ENCODE measurements around the gene CCDC174.
"Not testable (repeated sequence)": the region's sequence is repeated elsewhere in the genome, so short reads cannot be mapped to it uniquely, and the experiment has no call there.

The CCDC174 gene

GRCh38 chr3:14652360-14652907 lies 872 bp downstream of the CCDC174 start:
- not testable (repeated sequence) for DNase-seq (ENCODE audit: low read depth, low spot score)

- no peak for DNase-seq (ENCODE audit: low read depth, low spot score)
These were observed 6.0 kb downstream of the CCDC174 start for GRCh38 chr3:14657579-14657978.

GRCh38 chr3:14658978-14659377 lies 7.4 kb downstream of the CCDC174 start:
- no peak for DNase-seq (ENCODE audit: low read depth, low spot score)

GRCh38 chr3:14660942-14661341 lies 9.4 kb downstream of the CCDC174 start:
- no peak for DNase-seq (ENCODE audit: low read depth, low spot score)

GRCh38 chr3:14663396-14664135 lies 12.0 kb downstream of the CCDC174 start:
- DNase-seq (ENCODE audit: low read depth, low spot score), result no peak

- no peak for DNase-seq (ENCODE audit: low read depth, low spot score)
These were observed 12.6 kb downstream of the CCDC174 start for GRCh38 chr3:14664170-14664569.

GRCh38 chr3:14672588-14672987 lies 21.0 kb downstream of the CCDC174 start:
- no peak for DNase-seq (ENCODE audit: low read depth, low spot score)

- no peak for DNase-seq (ENCODE audit: low read depth, low spot score)
These were observed 23.3 kb downstream of the CCDC174 start, which contains the start of gene C3orf20 for GRCh38 chr3:14674841-14675240. Gene C3orf20 (plus strand): TSS chr3:14675141. CDS start chr3:14682714, 7,573 bp downstream.

GRCh38 chr3:14676881-14677280 lies 25.3 kb downstream of the CCDC174 start:
- no peak for DNase-seq (ENCODE audit: low read depth, low spot score)

- no peak for DNase-seq (ENCODE audit: low read depth, low spot score)
These were observed 26.5 kb downstream of the CCDC174 start for GRCh38 chr3:14678015-14678503.

GRCh38 chr3:14680115-14680514 lies 28.6 kb downstream of the CCDC174 start:
- DNase-seq (ENCODE audit: low read depth, low spot score), result no peak

- no peak for DNase-seq (ENCODE audit: low read depth, low spot score)
These were observed 29.2 kb downstream of the CCDC174 start for GRCh38 chr3:14680716-14681115.

GRCh38 chr3:14684447-14684846 lies 32.9 kb downstream of the CCDC174 start:
- no peak for DNase-seq (ENCODE audit: low read depth, low spot score)

- no peak for DNase-seq (ENCODE audit: low read depth, low spot score)
These were observed 33.6 kb downstream of the CCDC174 start for GRCh38 chr3:14685179-14685578.

GRCh38 chr3:14687360-14687759 lies 35.8 kb downstream of the CCDC174 start:
- DNase-seq (ENCODE audit: low read depth, low spot score), result no peak

GRCh38 chr3:14688525-14688924 lies 37.0 kb downstream of the CCDC174 start:
- DNase-seq (ENCODE audit: low read depth, low spot score), result no peak

- DNase-seq (ENCODE audit: low read depth, low spot score), result no peak
These were observed 37.9 kb downstream of the CCDC174 start for GRCh38 chr3:14689247-14689980.

GRCh38 chr3:14691239-14691638 lies 39.7 kb downstream of the CCDC174 start:
- DNase-seq (ENCODE audit: low read depth, low spot score), result no peak

GRCh38 chr3:14691719-14692118 lies 40.2 kb downstream of the CCDC174 start:
- DNase-seq (ENCODE audit: low read depth, low spot score), result no peak

GRCh38 chr3:14698601-14699244 lies 47.2 kb downstream of the CCDC174 start:
- DNase-seq (ENCODE audit: low read depth, low spot score), result no peak

- no peak for DNase-seq (ENCODE audit: low read depth, low spot score)
These were observed 48.1 kb downstream of the CCDC174 start for GRCh38 chr3:14699643-14700042.

GRCh38 chr3:14700891-14701290 lies 49.3 kb downstream of the CCDC174 start:
- no peak for DNase-seq (ENCODE audit: low read depth, low spot score)
